Cerebellar nuclear complex (tissue), 1 donor: Measurements from ENCODE around the gene SH3GL2.
A peak's percentile ranks its signal among the peaks of the same experiment; 100 is the strongest.
"Not testable (repeated sequence)": the region's sequence is repeated elsewhere in the genome, so short reads cannot be mapped to it uniquely, and the experiment has no call there.

Experiments used
- DNase-seq, 2 experiments: peaks; one replicate each; lab custom pipeline; 2025; lab: John Stamatoyannopoulos, UW

SH3GL2 gene

DNA sequence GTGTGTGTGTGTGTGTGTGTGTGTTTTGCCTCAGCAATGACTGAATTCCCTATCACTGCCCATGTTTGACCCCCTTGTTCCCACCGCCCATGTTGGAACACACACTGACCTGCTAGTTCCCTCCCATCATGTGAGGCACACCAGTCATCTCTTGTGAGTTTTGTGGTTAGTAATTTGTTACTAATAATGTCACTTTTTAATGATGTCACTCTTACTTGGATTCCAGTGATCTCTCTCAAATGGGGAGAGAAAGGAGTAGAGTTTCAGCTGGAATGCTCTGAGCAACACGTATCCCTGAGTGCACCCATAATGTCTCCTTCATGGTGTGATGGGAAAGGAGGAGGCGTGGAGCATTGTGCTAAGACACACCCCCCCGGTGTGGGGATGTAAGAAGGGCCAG lies 172.6 kb downstream of the SH3GL2 start:
- no peak for DNase-seq

DNA sequence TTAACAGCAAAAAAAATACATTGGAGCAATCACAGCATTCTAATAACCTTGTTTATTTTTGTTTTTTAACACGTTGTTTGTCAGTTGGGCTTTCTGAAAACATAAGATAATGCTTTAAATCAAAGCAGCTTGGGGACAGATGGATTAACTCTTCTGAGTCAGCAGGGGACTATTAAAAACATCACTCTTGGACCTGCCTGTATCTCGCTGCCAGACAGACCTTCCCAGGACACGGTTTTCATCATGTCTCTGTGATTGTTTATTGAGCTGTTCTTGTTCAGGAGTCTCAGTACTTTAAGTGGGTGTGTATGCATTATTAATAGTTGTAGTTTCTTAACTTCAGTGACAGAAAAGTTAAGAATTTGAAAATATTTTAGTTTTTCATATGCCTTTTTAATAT lies 173.2 kb downstream of the SH3GL2 start:
- peak in 1 of 2 experiments; percentile 58 for DNase-seq

DNA sequence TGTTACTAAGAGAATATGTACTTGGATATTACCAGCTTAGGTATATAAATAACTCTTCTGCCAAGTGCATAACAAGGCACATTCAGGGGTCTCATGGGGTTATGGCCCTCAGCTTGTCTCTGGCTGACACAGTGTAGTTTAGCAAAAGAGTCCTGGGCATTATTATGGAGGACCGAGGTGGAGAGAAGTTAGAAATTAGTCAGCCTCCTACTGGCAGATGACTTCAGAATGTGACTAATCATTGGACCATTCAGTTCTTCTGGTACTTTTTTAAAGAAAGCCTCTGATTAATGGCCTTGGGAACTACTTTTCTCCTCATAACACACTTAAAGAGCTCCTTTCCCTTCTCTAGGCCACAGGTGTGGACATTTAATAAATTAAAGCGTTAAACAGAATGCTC lies 178.9 kb downstream of the SH3GL2 start:
- no peak for DNase-seq

DNA sequence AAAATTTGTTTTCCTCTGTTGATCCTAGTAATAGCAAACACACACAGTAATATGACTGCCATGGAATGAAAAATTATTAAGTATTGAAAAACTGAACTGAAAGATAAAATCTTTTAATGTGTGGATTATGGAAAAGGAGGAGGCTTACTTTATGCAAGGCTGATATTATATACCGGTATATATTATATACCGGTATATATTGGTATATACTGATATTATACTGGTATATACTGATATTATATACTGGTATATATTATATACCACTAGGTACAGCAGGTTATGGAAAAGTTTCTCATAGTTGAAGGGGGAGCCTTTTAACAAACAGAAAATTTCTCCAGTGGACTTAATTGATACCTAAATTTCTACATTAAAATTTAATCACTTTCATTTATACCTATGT lies 181.4 kb downstream of the SH3GL2 start:
- no peak for DNase-seq

DNA sequence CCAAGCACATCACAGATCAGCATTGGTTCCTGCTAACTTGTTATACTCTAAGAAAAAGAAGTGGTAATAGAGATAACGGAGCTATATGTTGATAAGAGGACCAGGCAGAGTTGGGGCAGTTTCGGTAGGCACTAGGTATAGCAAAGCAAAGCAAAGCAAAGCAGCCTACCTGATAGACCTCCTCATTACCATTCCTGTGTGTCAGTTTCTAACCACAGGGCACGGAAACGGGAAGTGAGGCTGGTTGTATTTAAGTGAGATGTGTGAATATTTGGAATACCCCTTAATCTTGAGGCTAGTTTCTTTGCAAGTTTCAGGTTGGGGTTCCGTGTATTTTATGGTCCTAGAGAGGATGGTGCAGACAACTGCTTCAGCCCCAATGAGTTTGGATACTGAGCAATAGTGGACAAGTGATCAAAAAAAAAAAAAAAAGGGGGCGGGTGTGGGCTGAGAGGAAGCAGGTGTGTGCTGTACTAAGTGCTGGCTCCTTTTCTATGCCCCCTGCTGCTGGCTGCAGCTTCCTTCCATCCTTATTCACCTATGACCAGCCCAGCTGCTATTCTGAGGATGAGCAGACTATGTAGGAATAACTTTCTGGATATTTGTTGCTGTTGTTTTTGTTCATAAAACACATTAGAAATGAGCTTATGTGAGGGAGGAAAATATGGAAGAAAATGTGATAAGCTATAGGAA lies 183.3 kb downstream of the SH3GL2 start:
- DNase-seq, result no peak

DNA sequence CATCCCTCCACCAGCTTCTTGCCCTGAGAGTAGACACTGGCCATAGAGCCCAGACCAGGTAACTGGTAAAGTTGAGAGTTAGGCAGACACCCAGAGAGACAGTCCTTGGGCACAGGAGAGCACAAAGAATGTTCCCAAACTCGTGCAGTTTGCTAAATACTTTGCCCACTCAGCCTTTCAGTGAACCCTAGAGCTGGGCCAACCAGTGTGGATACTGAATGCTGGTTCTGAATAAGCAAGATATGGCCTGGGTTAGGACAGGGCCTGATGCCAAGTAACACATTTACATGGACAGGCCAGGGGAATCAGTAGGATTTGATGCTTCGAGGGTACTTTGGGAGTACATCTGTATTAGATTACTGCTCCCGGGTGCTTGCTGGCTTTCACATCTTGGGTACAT lies 185.4 kb downstream of the SH3GL2 start:
- DNase-seq, result no peak

DNA sequence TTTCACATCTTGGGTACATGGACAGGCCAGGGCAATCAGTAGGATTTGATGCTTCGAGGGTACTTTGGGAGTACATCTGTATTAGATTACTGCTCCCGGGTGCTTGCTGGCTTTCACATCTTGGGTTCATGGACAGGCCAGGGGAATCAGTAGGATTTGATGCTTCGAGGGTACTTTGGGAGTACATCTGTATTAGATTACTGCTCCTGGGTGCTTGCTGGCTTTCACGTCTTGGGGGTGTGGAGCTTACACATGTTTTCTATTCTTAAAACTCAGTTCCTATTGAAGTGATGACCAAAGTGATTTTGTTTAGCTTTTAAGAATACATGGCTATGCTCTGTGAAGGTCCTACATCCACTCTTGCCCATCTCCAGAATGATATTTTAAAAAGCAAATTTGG lies 186.3 kb downstream of the SH3GL2 start:
- not testable (repeated sequence) for DNase-seq

DNA sequence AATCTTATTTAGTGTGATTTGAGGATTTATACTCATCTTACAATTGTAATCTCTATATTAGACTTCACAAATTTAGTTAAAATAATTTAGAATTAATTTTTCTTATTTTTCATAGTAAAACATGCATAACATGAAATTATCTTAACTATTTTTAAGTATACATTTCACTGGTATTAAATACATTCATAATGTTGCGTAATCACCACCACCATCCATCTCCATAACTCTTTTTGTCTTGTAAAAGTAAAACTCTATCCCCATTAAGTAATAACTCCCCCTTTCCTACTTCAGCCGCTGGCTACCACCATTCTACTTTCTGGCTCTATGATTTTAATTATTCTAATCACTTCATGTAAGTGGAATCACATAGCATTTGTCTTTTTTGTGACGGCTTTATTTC lies 193.4 kb downstream of the SH3GL2 start:
- DNase-seq, result no peak

DNA sequence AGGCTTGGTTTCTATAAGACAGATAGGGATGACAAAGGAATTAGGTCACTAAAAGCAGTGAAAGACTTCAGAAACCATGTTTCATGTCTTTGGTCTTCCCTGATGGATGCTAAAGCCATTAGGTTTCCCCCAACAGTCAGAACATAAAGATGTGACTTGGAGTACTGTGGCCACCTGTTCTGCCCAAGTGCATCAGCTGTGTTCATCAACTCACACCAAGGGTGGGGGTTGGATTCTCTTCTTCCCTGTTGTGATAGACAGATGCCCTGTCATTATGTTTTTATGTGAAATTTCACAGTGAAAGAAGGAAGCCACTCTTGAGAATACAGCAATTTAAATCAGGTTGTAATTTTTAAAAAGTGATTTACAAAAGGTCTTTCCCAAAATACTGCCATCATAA lies 196.8 kb downstream of the SH3GL2 start:
- DNase-seq, result peak in 1 of 2 experiments; percentile 19

DNA sequence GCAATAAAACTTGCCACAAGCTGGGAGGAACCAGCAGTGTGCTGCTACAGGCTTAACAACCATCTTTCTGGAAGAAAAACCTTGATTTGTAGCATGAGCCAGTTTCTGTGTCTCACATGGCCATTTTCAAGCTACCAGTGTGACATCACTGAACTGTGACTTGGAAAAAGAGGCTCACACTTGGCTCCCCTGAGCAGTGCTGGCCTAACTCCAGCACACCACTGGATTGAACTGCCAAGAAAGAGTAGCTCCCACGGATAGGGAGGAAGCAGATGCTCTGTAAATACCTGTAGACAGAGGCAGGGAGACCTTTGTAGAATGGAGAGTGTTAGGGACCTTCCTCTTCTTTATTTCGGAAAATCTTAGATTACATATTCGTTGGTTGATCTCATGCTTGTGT lies 197.9 kb downstream of the SH3GL2 start:
- DNase-seq, result peak; percentile 13 to 76

DNA sequence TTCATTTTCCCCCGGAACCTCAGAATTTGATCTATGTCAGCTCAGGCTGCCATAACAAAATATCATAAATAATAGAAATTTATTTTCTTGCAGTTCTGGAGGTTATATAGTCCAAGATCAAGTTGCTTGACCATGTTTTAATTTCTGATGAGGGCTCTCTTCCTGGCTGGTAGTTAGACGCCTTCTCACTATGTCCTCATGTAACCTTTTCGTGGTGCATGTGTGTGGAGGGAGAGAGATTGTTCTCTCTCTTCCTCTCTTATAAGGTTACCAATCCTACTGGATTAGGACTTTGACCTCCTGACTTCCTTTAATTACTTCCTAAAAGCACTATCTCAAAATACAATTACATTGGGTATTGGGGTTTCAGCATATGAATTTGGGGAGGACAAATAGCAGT lies 198.6 kb downstream of the SH3GL2 start:
- DNase-seq, result no peak

DNA sequence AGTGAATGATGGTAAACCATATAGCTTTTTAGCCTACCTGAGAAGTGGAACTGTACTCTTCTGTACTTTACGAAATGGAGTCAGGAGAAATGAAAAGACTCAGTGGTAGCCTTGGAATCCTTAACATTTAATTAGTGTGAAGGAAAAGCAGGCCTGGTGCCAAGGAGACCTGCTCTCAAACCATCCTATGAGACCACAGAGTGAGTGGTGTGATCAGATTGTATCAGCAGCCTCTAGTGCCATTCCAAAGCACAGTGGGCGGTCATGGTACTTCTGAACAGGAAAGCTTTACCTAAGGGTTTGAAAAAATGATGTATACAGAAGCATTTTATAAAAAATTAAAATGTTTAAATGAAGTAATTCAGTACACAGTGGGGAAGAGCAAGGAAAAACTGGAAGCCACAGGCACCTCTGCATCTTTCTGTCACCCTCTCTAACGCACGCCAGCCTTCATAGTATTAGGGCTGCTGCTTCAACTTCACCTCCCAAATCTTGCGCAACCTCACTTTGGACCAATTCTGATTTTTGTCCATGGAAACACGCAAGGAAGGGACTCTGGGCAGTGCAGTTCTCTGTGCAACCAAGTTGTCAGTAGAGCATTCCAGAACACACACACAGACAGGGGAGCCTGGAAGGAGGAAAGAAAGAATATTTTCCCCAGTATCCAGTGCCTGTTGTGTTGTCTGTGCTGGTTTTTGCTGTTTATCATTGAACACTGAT lies 203.7 kb downstream of the SH3GL2 start:
- no peak for DNase-seq

DNA sequence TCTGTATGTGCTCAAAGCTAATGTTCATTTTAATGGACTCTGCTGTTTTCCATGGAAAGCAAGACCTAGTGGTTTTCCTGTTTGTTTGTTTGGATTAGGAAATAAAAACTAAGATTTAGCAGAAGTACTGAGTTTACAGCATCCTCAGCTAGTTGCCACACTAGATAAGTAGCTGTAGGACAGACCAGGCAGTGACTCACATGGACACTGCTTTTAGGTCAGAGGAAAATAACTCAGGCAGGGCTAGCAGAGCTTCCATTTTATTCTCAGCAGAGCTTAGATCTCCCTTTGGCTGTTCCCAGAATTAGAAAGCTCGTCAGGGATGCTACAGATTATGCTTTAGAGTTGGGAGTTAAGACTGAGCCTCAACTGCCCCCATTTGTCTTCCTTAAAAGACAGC lies 204.4 kb downstream of the SH3GL2 start:
- no peak for DNase-seq

DNA sequence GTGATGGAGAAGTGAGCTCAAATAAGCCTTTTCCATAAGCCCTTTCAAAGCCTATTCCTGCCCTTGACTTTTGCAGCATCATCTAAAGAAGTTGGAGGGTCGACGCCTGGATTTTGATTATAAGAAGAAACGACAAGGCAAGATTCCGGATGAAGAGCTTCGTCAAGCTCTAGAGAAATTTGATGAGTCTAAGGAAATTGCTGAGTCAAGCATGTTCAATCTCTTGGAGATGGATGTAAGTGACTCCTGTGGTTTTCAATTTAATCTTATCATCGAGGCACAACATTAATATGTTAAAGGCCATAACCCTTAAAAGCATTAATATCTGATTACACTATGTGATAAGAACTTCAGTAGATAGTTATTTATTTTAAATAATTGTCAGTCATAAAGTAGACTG lies 210.4 kb downstream of the SH3GL2 start:
- no peak for DNase-seq

DNA sequence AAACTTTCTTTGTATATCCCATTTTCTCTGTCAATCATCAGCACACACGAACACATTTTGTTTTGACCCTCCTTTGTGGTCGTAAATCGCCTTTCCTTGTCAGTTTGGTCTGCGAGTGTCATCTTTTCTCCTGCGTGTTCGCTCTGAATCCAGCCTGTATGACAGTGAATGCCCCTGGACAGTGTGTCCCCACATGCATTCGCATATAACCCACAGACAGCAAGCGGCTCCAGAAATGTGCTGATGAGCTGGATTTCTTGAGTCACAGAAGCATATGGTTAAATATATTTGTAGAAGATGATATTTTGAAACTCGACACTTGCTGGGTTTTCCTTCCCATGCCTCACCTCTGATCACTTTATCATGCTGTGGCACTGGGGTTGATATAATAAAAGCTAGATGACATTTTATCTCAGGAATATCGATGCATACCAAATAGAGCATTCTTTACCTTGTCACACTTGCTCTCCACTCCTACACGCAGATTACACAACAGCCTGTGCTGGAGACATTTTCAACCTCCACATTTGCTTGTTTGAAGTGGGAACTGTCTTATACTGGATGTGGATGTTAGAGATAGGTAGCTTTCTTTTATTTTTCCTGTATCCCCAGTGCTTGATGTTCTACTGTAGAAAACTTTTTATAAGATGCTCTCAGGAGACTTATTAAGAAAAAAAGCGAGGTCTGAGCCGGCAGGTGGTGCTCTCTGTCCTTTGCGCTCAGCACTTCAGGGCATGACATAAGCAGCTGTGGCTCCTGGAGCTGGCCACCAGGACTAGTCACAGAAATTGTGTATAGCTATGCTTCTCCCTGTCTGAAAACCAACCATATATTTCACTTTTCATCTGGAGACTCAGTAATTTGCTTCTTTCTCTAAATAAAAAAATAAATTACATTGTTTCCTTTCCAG lies 215.1 kb downstream of the SH3GL2 start:
- DNase-seq, result no peak

DNA sequence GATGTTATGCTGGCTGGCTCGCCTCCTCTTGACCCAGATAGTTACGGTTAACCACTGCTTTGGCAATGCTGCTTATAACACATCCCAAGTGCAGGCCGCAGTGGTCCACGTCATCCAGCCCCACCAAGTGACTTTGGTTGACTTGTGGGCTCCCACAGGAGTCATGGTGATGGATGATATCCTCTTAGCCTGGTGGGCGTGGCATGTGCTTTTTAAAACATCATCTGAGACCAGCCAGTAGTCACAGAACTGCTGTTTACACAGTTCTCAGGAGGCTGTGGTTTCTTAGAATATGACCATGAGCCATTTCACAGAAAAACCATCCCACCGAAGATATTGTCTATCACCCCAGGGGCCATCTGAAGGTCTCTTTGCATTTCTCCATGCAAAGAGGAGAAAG lies 216.9 kb downstream of the SH3GL2 start:
- no peak for DNase-seq

DNA sequence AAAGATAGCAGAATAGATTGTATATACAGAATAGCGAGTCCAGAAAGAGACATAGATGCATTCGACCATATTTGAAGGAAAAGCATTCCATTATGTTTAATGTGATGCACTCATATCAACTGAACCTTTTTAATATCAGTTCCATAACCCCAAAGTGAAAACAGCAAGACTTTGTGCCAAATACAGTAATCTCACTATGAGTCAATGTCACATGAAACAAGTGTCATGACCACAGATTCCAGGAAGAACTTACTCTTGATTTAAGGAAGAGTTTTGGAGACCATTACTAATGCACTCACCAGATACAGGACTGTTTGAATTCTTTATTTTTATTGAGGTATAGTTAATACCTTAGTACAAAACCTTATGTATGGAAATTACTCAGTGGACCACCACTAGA lies 220.5 kb downstream of the SH3GL2 start:
- DNase-seq, result no peak

DNA sequence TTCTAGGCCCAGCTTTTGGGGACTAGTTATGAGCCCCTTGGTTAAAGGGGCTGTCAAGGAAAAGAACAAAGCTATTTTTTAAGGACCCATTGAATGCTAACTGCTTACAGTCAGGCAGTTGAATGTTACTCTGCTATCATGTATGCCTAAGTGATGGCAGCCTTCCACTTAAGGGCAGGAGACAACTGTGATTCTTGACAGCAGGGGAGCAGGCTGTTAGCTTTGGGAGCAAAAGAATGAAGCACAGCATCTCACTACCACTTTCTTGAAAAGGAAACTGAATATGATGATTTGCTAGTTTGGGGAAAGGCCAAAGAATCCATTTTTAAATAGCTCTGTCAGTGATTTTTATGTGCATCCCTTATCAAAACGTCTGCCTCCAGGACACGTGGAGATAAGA lies 221.6 kb downstream of the SH3GL2 start:
- peak in 1 of 2 experiments; percentile 3 for DNase-seq

DNA sequence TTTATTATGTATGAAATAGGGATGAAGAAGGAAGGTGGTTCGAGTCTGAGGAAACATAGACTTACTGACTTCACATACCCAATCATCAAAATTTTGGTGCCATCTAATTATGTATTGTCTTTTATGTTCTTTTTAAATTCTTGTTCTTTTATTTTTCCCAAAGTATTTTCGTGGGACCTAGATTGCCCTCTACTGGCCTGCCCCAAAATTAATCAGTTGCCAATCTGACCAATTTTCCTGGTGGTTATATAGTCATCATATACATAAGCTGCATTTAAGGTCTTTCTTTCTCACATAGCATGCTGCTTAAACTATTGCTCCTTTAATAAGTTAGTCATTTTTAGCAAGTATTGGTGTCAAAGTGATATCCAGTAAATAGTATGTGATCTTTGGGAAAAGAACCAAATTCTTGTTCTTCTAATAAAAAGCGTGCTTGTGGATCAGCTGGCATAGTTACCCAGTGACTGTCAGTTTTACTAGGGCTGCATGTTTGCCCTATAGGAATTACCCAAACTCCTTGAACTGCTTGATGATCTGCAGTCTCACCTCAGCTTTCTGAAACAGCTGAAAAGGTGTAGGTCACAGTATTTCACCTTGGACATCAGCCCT lies 223.5 kb downstream of the SH3GL2 start:
- no peak for DNase-seq

DNA sequence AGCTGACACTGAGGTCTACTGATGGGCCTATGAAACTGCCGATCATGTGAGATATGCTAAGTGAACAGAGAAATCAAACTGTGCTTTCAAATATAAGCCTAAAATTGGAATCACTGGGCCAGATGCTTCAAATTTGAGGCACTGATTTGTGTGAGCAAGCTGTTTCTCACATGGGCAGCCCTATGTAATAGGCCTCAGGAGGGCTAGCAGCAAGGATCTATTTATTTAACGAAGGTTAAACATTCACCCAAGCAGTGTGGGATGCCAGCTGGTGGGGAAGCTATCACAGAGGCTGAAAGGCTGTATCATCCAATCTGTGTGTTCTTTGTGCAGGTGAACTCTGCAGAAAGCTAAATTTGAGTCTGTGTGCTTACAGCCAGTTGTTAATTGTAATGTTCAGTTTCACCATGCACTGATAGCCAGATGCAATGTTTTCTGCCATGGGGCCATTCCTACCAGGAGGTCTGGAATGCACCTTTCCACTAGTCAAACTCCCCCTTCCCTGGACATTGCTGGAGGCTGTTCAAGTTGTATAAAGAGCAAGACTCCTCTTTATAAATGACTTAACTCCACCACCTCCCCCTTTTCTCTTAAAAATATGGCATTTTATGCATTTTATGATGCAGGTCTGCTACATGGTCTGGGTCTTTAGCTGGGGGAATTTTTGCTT lies 228.9 kb downstream of the SH3GL2 start:
- DNase-seq, result no peak

DNA sequence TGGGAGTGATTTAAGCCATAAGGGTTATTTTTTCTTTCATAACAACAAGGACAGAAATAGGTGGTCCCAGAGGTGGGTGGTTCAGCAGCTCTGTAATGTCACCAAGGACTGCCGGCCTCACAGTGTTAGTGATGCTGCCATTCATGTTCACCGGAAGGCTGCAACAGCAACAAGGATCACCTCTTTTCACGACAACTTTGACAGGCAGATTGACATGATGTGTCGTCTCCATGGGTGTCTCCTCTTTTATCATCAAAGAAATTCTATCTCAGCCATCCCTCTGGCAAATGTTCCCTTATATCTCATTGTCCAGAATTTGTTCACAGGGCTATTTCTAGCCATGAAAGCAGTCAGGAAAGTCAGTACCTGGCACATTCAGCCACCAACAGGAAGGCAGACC lies 231.5 kb downstream of the SH3GL2 start:
- no peak for DNase-seq
